H1 (cell line): ENCODE measurements around the gene PLEKHA1. TPM values are rescaled to one million over a fixed set of nuclear protein-coding genes. Genes with fewer than 3 reads are reported as not detected.

Experiments
- CTCF ChIA-PET: fragments of 300-600 bp; sonication (Branson Sonifier 250); formaldehyde crosslinking; loops from one replicate; lab custom pipeline; 2021; ENCODE audit not compliant: partially characterized antibody; lab: Charles Lee
- POLR2A ChIA-PET: fragments of 300-600 bp; sonication (Branson Sonifier 250); formaldehyde crosslinking; loops from one replicate; lab custom pipeline; 2021; ENCODE audit warnings: inconsistent platforms; ENCODE audit not compliant: partially characterized antibody; lab: Charles Lee
- DNase-seq, 2 experiments: peaks; one replicate each; pipeline versions ENCODE4 v3.0.0 to v3.0.0-alpha.2; 2010 to 2022; ENCODE audit warnings: low spot score in 2 of 2, low read depth in 1 of 2, mixed read lengths in 1 of 2
- FAIRE-seq: peaks from 2 replicates; lab custom pipeline; 2011; peaks lifted over from hg19 to GRCh38; lab: Jason Lieb, UNC
- H2AFZ ChIP-seq: 2 replicates; pipeline ENCODE4 v1.8.1; 2012; ENCODE audit warnings: low read length, inconsistent platforms
- H2AK5ac ChIP-seq: 2 replicates; pipeline ENCODE4 v1.6.1; 2013; ENCODE audit warnings: low read depth, low read length
- H2BK120ac ChIP-seq: replicated peaks from 2 replicates; pipeline ENCODE3; 2013; ENCODE audit warnings: low read depth, low read length, inconsistent platforms
- H2BK12ac ChIP-seq: 2 replicates; pipeline ENCODE4 v1.6.1; 2013; ENCODE audit warnings: low read depth, low read length
- H2BK15ac ChIP-seq: 2 replicates; pipeline ENCODE4 v1.6.1; 2013; ENCODE audit warnings: low read length
- H2BK20ac ChIP-seq: 2 replicates; pipeline ENCODE4 v1.6.1; 2013; ENCODE audit warnings: low read length
- H2BK5ac ChIP-seq: 2 replicates; pipeline ENCODE4 v1.6.1; 2013; ENCODE audit warnings: low read depth, low read length
- H3K14ac ChIP-seq: 2 replicates; pipeline ENCODE4 v1.6.1; 2013; ENCODE audit warnings: inconsistent platforms; ENCODE audit not compliant: insufficient read length
- H3K18ac ChIP-seq: 2 replicates; pipeline ENCODE4 v1.6.1; 2013; ENCODE audit warnings: low read length; ENCODE audit errors: extremely low read depth
- H3K23ac ChIP-seq: 2 replicates; pipeline ENCODE4 v1.6.1; 2013; ENCODE audit warnings: inconsistent platforms; ENCODE audit not compliant: insufficient read length
- H3K23me2 ChIP-seq: 2 replicates; pipeline ENCODE4 v1.6.1; 2013; ENCODE audit warnings: low read depth, low read length
- H3K27ac ChIP-seq: 2 replicates; pipeline ENCODE4 v1.6.1; 2011; ENCODE audit warnings: low read depth, low read length, inconsistent platforms
- H3K27me3 ChIP-seq, 4 experiments: replicated peaks in 1 of 4; 1 replicate in 1 of 4; 2 replicates in 3 of 4; pipeline versions ENCODE4 v1.6.1 to v1.8.1; 2011 to 2013; ENCODE audit warnings: low read length in 3 of 4, mild to moderate bottlenecking in 3 of 4, inconsistent platforms in 2 of 4, mixed read lengths in 2 of 4, moderate library complexity in 1 of 4; ENCODE audit not compliant: control insufficient read depth in 3 of 4, insufficient read depth in 3 of 4; ENCODE audit errors: extremely low read depth in 1 of 4
- H3K36me3 ChIP-seq, 4 experiments: 2 replicates each; pipeline versions ENCODE4 v1.6.1 to v1.8.1; 2011 to 2013; ENCODE audit warnings: mild to moderate bottlenecking in 4 of 4, low read length in 3 of 4, moderate library complexity in 2 of 4, control low read depth in 1 of 4, inconsistent platforms in 1 of 4; ENCODE audit not compliant: insufficient read depth in 4 of 4, control insufficient read depth in 2 of 4
- H3K4ac ChIP-seq: replicated peaks from 2 replicates; pipeline ENCODE3; 2013; ENCODE audit warnings: low read length, low read depth, mixed read lengths, inconsistent platforms; ENCODE audit not compliant: insufficient read length
- H3K4me1 ChIP-seq, 4 experiments: replicated peaks in 1 of 4; 1 replicate in 1 of 4; 2 replicates in 3 of 4; pipeline versions ENCODE4 v1.6.1 to v1.8.1; 2011 to 2013; ENCODE audit warnings: low read length in 3 of 4, inconsistent platforms in 2 of 4, mixed read lengths in 1 of 4; ENCODE audit not compliant: insufficient read depth in 4 of 4, control insufficient read depth in 3 of 4
- H3K4me2 ChIP-seq, 2 experiments: 2 replicates each; pipeline versions ENCODE4 v1.6.1 to v1.8.1; 2011 to 2013; ENCODE audit warnings: low read depth in 2 of 2, low read length in 2 of 2, control low read depth in 1 of 2, inconsistent platforms in 1 of 2, mild to moderate bottlenecking in 1 of 2; ENCODE audit not compliant: insufficient read depth in 1 of 2
- H3K4me3 ChIP-seq, 4 experiments: fragments of 200-600, 300-600 bp in 1 of 4; sonication (generic), shearing (Covaris generic), sonication (Bioruptor Twin) in 1 of 4; 2 replicates each; pipeline versions ENCODE4 v1.5.1 to v1.8.1; 2011 to 2016; ENCODE audit warnings: low read length in 4 of 4, low read depth in 3 of 4, control low read depth in 2 of 4, inconsistent platforms in 2 of 4, mild to moderate bottlenecking in 2 of 4, mixed read lengths in 1 of 4, moderate library complexity in 1 of 4; ENCODE audit not compliant: insufficient read depth in 2 of 4; ENCODE audit errors: extremely low read depth in 1 of 4
- H3K56ac ChIP-seq: replicated peaks from 2 replicates; pipeline ENCODE3; 2013; ENCODE audit warnings: low read depth, mild to moderate bottlenecking, mixed read lengths, low read length, inconsistent platforms; ENCODE audit not compliant: insufficient read length
- H3K79me1 ChIP-seq: 2 replicates; pipeline ENCODE4 v1.6.1; 2013; ENCODE audit warnings: low read depth, low read length, control low read depth
- H3K79me2 ChIP-seq, 2 experiments: 2 replicates each; pipeline versions ENCODE4 v1.6.1 to v1.8.1; 2012 to 2013; ENCODE audit warnings: low read length in 2 of 2, mild to moderate bottlenecking in 2 of 2, inconsistent platforms in 1 of 2; ENCODE audit not compliant: insufficient read depth in 2 of 2, control insufficient read depth in 1 of 2
- H3K9ac ChIP-seq, 4 experiments: replicated peaks in 1 of 4; 1 replicate in 1 of 4; 2 replicates in 3 of 4; pipeline versions ENCODE4 v1.6.1 to v1.8.1; 2011 to 2013; ENCODE audit warnings: low read depth in 3 of 4, low read length in 3 of 4, control low read depth in 2 of 4, mild to moderate bottlenecking in 2 of 4, moderate library complexity in 2 of 4, inconsistent platforms in 1 of 4; ENCODE audit errors: extremely low read depth in 1 of 4
- H3K9me3 ChIP-seq, 2 experiments: 2 replicates each; pipeline versions ENCODE4 v1.6.1 to v1.8.1; 2012 to 2013; ENCODE audit warnings: mild to moderate bottlenecking in 2 of 2, moderate library complexity in 2 of 2, control low read depth in 1 of 2, inconsistent platforms in 1 of 2, low read depth in 1 of 2, low read length in 1 of 2, mixed read lengths in 1 of 2; ENCODE audit not compliant: insufficient read depth in 2 of 2
- H4K20me1 ChIP-seq, 2 experiments: replicated peaks in 1 of 2; 2 replicates each; pipeline versions ENCODE3 to v1.8.1; 2011 to 2013; ENCODE audit warnings: inconsistent platforms in 2 of 2, low read length in 2 of 2, mild to moderate bottlenecking in 1 of 2; ENCODE audit not compliant: insufficient read depth in 2 of 2, control insufficient read depth in 1 of 2
- H4K5ac ChIP-seq: 2 replicates; pipeline ENCODE4 v1.6.1; 2013; ENCODE audit warnings: low read length, low read depth, mixed read lengths, inconsistent platforms; ENCODE audit not compliant: insufficient read length
- H4K8ac ChIP-seq: 2 replicates; pipeline ENCODE4 v1.8.0; 2013; ENCODE audit warnings: mild to moderate bottlenecking, moderate library complexity, low read length, inconsistent platforms; ENCODE audit not compliant: insufficient read depth; ENCODE audit errors: extremely low read depth
- H4K91ac ChIP-seq: replicated peaks from 2 replicates; pipeline ENCODE3; 2013; ENCODE audit warnings: low read length, mixed read lengths, inconsistent platforms; ENCODE audit not compliant: insufficient read length
- BACH1 ChIP-seq: IDR thresholded peaks from 2 replicates; pipeline ENCODE4 v1.6.1; 2012; ENCODE audit warnings: low read length, improper control_type of control experiment
- BCL11A ChIP-seq, 2 experiments: IDR thresholded peaks; one replicate each; pipeline ENCODE4 v1.6.1; 2011; ENCODE audit warnings: low read depth in 2 of 2, low read length in 2 of 2, mild to moderate bottlenecking in 2 of 2
- CBX5 ChIP-seq: fragments of 300-800, 300-1000 bp; sonication (generic); IDR thresholded peaks from 2 replicates; pipeline ENCODE4 v1.7.1; 2016; ENCODE audit warnings: antibody characterized with exemption, low read length, low read depth
- CBX8 ChIP-seq: fragments of 300-800, 300-1000 bp; sonication (generic); IDR thresholded peaks from 2 replicates; pipeline ENCODE4 v1.7.1; 2016; ENCODE audit warnings: low read depth, low read length, borderline replicate concordance
- EGR1 ChIP-seq: IDR thresholded peaks from 2 replicates; pipeline ENCODE4 v1.6.1; 2011; ENCODE audit warnings: low read depth, low read length, borderline replicate concordance
- EP300 ChIP-seq, 2 experiments: IDR thresholded peaks; 1 replicate in 1 of 2; 2 replicates in 1 of 2; pipeline ENCODE4 v1.6.1; 2011 to 2012; ENCODE audit warnings: low read depth in 2 of 2, low read length in 2 of 2, mild to moderate bottlenecking in 2 of 2, borderline replicate concordance in 1 of 2, inconsistent platforms in 1 of 2, moderate library complexity in 1 of 2
- NANOG ChIP-seq: IDR thresholded peaks from 2 replicates; pipeline ENCODE4 v1.6.1; 2011; ENCODE audit warnings: low read length, low read depth, mild to moderate bottlenecking, inconsistent platforms; ENCODE audit not compliant: insufficient read depth, poor library complexity, severe bottlenecking
- RBBP5 ChIP-seq: IDR thresholded peaks from 2 replicates; pipeline ENCODE4 v1.7.1; 2012; ENCODE audit warnings: low read depth, mild to moderate bottlenecking, inconsistent platforms, low read length, moderate library complexity, borderline replicate concordance
- SUZ12 ChIP-seq: fragments of 200-600 bp; sonication (generic); IDR thresholded peaks from 2 replicates; pipeline ENCODE4 v1.6.1; 2012; ENCODE audit warnings: mild to moderate bottlenecking, inconsistent platforms, low read length, moderate library complexity, mixed read lengths
- TCF12 ChIP-seq: IDR thresholded peaks from 2 replicates; pipeline ENCODE4 v1.6.1; 2011; ENCODE audit warnings: low read depth, mild to moderate bottlenecking, low read length
- TEAD4 ChIP-seq: IDR thresholded peaks from 2 replicates; pipeline ENCODE4 v1.6.1; 2012; ENCODE audit warnings: low read depth, low read length, inconsistent platforms, mixed read lengths
- WGBS, 2 experiments: shearing (Covaris generic) in 1 of 2; methylation state at CpG; one replicate each; pipeline versions ENCODE4 v1.1.6 to v1.1.7; 2013 to 2015; ENCODE audit warnings: low lambda C conversion rate in 2 of 2, mixed read lengths in 2 of 2, inconsistent platforms in 1 of 2, low coverage in 1 of 2, missing lambda C conversion rate in 1 of 2; ENCODE audit not compliant: insufficient replicate concordance in 2 of 2, insufficient coverage in 1 of 2, insufficient read length in 1 of 2; ENCODE audit errors: extremely low coverage in 1 of 2, missing lambda C conversion rate in 1 of 2; 5-methylcytosine and 5-hydroxymethylcytosine counted together
- polyA plus RNA-seq, 7 experiments: library from polyadenylated mRNA; depleted of rRNA in 3 of 7; stranded (reverse) in 5 of 7; unstranded in 2 of 7; fragments of >200 nt in 5 of 7; fragments of 200-250 nt in 2 of 7; gene quantifications; 1 replicate in 5 of 7; 2 replicates in 1 of 7; 4 replicates in 1 of 7; pipeline versions ENCODE4 v1.2.1 to v1.2.3, GENCODE V29; 2011 to 2013; ENCODE audit warnings: missing spikeins in 2 of 7, mixed read lengths in 2 of 7
- total RNA-seq: library from RNA; stranded (reverse); fragmentation: NEBNext Ultra II Directional; extraction: Animal tissue kit (Norgen Biotek cat#: 25700); gene quantifications from 2 replicates; pipeline ENCODE4 v1.2.1, GENCODE V29; 2021

The PLEKHA1 gene
- total and polyA plus RNA-seq, 2 of the 8 experiments (the other 6 are each of a cell fraction or from before 2014, with no cell fraction given): 15.6 to 39.7 TPM

DNA sequence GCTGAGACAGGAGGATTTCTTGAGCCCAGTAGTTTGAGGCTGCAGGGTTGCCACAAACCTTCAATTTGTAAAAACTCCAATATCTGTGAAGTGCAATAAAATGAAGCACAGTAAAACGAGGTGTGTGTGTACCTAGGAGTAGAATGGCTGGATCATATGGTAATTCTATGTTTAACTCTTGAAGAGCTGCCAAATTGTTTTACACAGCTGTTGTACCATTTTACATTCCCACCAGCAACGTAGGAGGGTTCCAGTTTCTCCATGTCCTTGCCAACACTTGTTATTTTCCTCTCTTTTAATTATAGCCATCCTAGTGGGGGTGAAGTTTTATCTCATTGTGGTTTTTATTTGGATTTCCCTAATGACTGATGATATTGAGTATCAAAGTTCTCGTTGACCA, 16.2 kb downstream of the PLEKHA1 start:
- Histone ChIP-seq H3K79me2 (peaks cover 6 to 68% of the 10 kb centered on the region in 2 experiments; a peak in 3 of 4 replicates), H3K27me3 (no peaks in the 10 kb centered on the region), H4K8ac (no peak overlapping the region), H3K23ac (no peak overlapping the region), H3K18ac (no peak overlapping the region), H3K36me3 (peaks cover 0 to 18% (median 5%) of the 10 kb centered on the region in 4 experiments; a peak in 3 of 8 replicates), H3K4me1 (no peaks in the 10 kb centered on the region), H3K23me2 (no peaks in the 10 kb centered on the region), H3K79me1 (no peaks in the 10 kb centered on the region; the same call in 1 of the 2 replicates), H2AFZ (no peak overlapping the region), H2BK120ac (no peak overlapping the region), H3K9ac (no peak overlapping the region), H2BK20ac (no peak overlapping the region), H4K5ac (no peak overlapping the region), H2BK5ac (no peak overlapping the region), H3K14ac (no peak overlapping the region), H2BK12ac (no peak overlapping the region), H3K4me2 (no peak overlapping the region), H3K56ac (no peak overlapping the region), H3K27ac (no peak overlapping the region), H2BK15ac (no peak overlapping the region), H2AK5ac (no peak overlapping the region), H3K9me3 (no peaks in the 10 kb centered on the region), H4K20me1 (peaks cover 2% of the 10 kb centered on the region in 2 experiments), H4K91ac (no peak overlapping the region), H3K4me3 (no peak overlapping the region), H3K4ac (no peak overlapping the region)
- WGBS, 2 experiments: 90% methylated on average over 3 of the region's 3 CpGs; no CpG with 5 or more reads in 1 of the 2 experiments
- FAIRE-seq: no peak
- no peak for DNase-seq
- ChIA-PET CTCF (interaction anchor here (1.2 to 1.5 kb wide), 2 partner anchors 9 to 175 kb away, joined by 4 read pairs; no protein-coding TSS in a partner anchor), POLR2A (no interaction called here)
- TF ChIP-seq BACH1 (no peak), EP300 (IDR thresholded peaks at IDR 0.05; ENCODE audit: borderline replicate concordance in 1 of 2, low read depth in 2 of 2, low read length in 2 of 2) (no peak), TCF12 (no peak), CBX5 (no peak), CBX8 (no peak), RBBP5 (no peak), TEAD4 (no peak), BCL11A (IDR thresholded peaks at IDR 0.05; ENCODE audit: low read depth in 2 of 2, low read length in 2 of 2) (no peak), EGR1 (no peak), SUZ12 (no peak), NANOG (no peak)
